IMR-90 (cell line): Measurements from ENCODE around the gene SF3B2. TPM values are rescaled to one million over a fixed set of nuclear protein-coding genes. Genes with fewer than 3 reads are reported as not detected.

Experiments
- ATAC-seq: fragments of 200-7000 bp; cut with Tn5 transposase; 2 replicates; pipeline ENCODE4 v1.9.1; 2020; ENCODE audit warnings: low read depth, mild to moderate bottlenecking, moderate library complexity
- BruUV-seq: library from RNA; stranded (reverse); fragments of 400-500 nt; replicated peaks from 2 replicates; lab custom pipeline; 2021; lab: Mats Ljungman, UMichigan
- CTCF ChIA-PET: fragments of 300-600 bp; formaldehyde crosslinking; extraction: SDS; loops from one replicate; lab custom pipeline; 2021; ENCODE audit warnings: antibody characterized with exemption; lab: Yijun Ruan, JAX
- POLR2A ChIA-PET: fragments of 300-600 bp; sonication (Branson Sonifier 250); formaldehyde crosslinking; loops from one replicate; lab custom pipeline; 2022; ENCODE audit warnings: antibody characterized with exemption; ENCODE audit not compliant: unreplicated experiment; lab: Charles Lee
- DNase-seq: peaks from one replicate; pipeline ENCODE4 v3.0.0; 2013
- H2AFZ ChIP-seq: replicated peaks from 2 replicates; pipeline ENCODE3; 2013; ENCODE audit warnings: low read length, mild to moderate bottlenecking; ENCODE audit not compliant: poor library complexity
- H2AK5ac ChIP-seq: 2 replicates; pipeline ENCODE4 v1.6.1; 2013; ENCODE audit warnings: low read depth, low read length, inconsistent platforms
- H2AK9ac ChIP-seq: replicated peaks from 2 replicates; pipeline ENCODE3; 2013; ENCODE audit warnings: mild to moderate bottlenecking, low read depth, low read length, moderate library complexity; ENCODE audit not compliant: poor library complexity
- H2BK120ac ChIP-seq: 2 replicates; pipeline ENCODE4 v1.6.1; 2013; ENCODE audit warnings: low read depth, low read length, inconsistent platforms
- H2BK15ac ChIP-seq: 3 replicates; pipeline ENCODE4 v1.6.1; 2013; ENCODE audit warnings: low read depth, low read length, inconsistent platforms
- H2BK20ac ChIP-seq: 2 replicates; pipeline ENCODE4 v1.6.1; 2013; ENCODE audit warnings: low read depth, mild to moderate bottlenecking, inconsistent platforms, low read length, moderate library complexity
- H2BK5ac ChIP-seq: 2 replicates; pipeline ENCODE4 v1.6.1; 2013; ENCODE audit warnings: mild to moderate bottlenecking, low read depth, low read length, inconsistent platforms; ENCODE audit not compliant: poor library complexity, severe bottlenecking
- H3K14ac ChIP-seq: replicated peaks from 2 replicates; pipeline ENCODE4 v1.6.1; 2013; ENCODE audit warnings: low read depth, low read length, inconsistent platforms
- H3K18ac ChIP-seq: 2 replicates; pipeline ENCODE4 v1.6.1; 2013; ENCODE audit warnings: low read depth, low read length, control low read depth
- H3K23ac ChIP-seq: 2 replicates; pipeline ENCODE4 v1.6.1; 2013; ENCODE audit warnings: low read depth, low read length, inconsistent platforms
- H3K27ac ChIP-seq: 2 replicates; pipeline ENCODE4 v1.5.1; 2013; ENCODE audit warnings: mild to moderate bottlenecking, control low read depth, low read length; ENCODE audit not compliant: insufficient read depth
- H3K27me3 ChIP-seq: 2 replicates; pipeline ENCODE4 v1.6.1; 2013; ENCODE audit warnings: low read length; ENCODE audit not compliant: control insufficient read depth, insufficient read depth
- H3K36me3 ChIP-seq: 2 replicates; pipeline ENCODE4 v1.6.1; 2013; ENCODE audit warnings: low read length, mixed read lengths; ENCODE audit not compliant: control insufficient read depth, insufficient read depth
- H3K4ac ChIP-seq: 2 replicates; pipeline ENCODE4 v1.6.1; 2013; ENCODE audit warnings: low read depth, low read length, inconsistent platforms
- H3K4me1 ChIP-seq: 2 replicates; pipeline ENCODE4 v1.6.1; 2013; ENCODE audit warnings: low read length, mixed read lengths; ENCODE audit not compliant: control insufficient read depth, insufficient read depth
- H3K4me2 ChIP-seq: 2 replicates; pipeline ENCODE4 v1.6.1; 2013; ENCODE audit warnings: low read depth, mild to moderate bottlenecking, control low read depth, low read length, moderate library complexity
- H3K4me3 ChIP-seq: 2 replicates; pipeline ENCODE4 v1.5.1; 2013; ENCODE audit warnings: low read depth, mild to moderate bottlenecking, control low read depth, low read length, moderate library complexity; ENCODE audit not compliant: insufficient read depth
- H3K56ac ChIP-seq: 2 replicates; pipeline ENCODE4 v1.6.1; 2013; ENCODE audit warnings: low read length, inconsistent platforms; ENCODE audit not compliant: insufficient read depth; ENCODE audit errors: extremely low read depth
- H3K79me1 ChIP-seq, 2 experiments: 2 replicates each; pipeline ENCODE4 v1.6.1; 2013; ENCODE audit warnings: low read length in 2 of 2, inconsistent platforms in 1 of 2, low read depth in 1 of 2
- H3K9ac ChIP-seq: 2 replicates; pipeline ENCODE4 v1.6.1; 2013; ENCODE audit warnings: low read depth, low read length, control low read depth
- H3K9me1 ChIP-seq: 2 replicates; pipeline ENCODE4 v1.6.1; 2013; ENCODE audit warnings: low read length, inconsistent platforms; ENCODE audit not compliant: insufficient read depth
- H3K9me3 ChIP-seq: 2 replicates; pipeline ENCODE4 v1.6.1; 2013; ENCODE audit warnings: low read length; ENCODE audit not compliant: control insufficient read depth, insufficient read depth
- H4K20me1 ChIP-seq: 2 replicates; pipeline ENCODE4 v1.6.1; 2013; ENCODE audit warnings: low read length, inconsistent platforms; ENCODE audit not compliant: insufficient read depth
- H4K5ac ChIP-seq: 2 replicates; pipeline ENCODE4 v1.6.1; 2013; ENCODE audit warnings: mild to moderate bottlenecking, low read depth, low read length, control low read depth
- H4K8ac ChIP-seq, 2 experiments: 2 replicates each; pipeline ENCODE4 v1.6.1; 2013; ENCODE audit warnings: low read depth in 2 of 2, low read length in 2 of 2, control low read depth in 1 of 2, inconsistent platforms in 1 of 2
- H4K91ac ChIP-seq: 2 replicates; pipeline ENCODE4 v1.6.1; 2013; ENCODE audit warnings: low read depth, low read length, inconsistent platforms; ENCODE audit not compliant: insufficient read depth
- RFX5 ChIP-seq: IDR thresholded peaks from 2 replicates; pipeline ENCODE4 v1.8.0; 2012; ENCODE audit warnings: low read depth, mild to moderate bottlenecking, low read length, moderate library complexity
- SMC3 ChIP-seq: fragments of 150-350 bp; IDR thresholded peaks from 2 replicates; pipeline ENCODE4 v1.6.1; 2016; ENCODE audit warnings: low read depth, mild to moderate bottlenecking, antibody characterized with exemption, low read length, moderate library complexity
- USF2 ChIP-seq: fragments of 150-350 bp; IDR thresholded peaks from 2 replicates; pipeline ENCODE4 v1.6.1; 2017; ENCODE audit warnings: mild to moderate bottlenecking, antibody characterized with exemption, low read length, low read depth
- WGBS, 2 experiments: methylation state at CpG; one replicate each; pipeline versions ENCODE4 v1.1.5 to v1.1.7; 2013; ENCODE audit warnings: missing lambda C conversion rate in 2 of 2; ENCODE audit not compliant: insufficient read length in 1 of 2; ENCODE audit errors: extremely low coverage in 2 of 2; 5-methylcytosine and 5-hydroxymethylcytosine counted together
- dilution Hi-C: fragments of 300-500 bp; cut with HindIII; formaldehyde crosslinking; loops from one replicate; pipeline ENCODE4 v1.14.3; 2018; ENCODE audit warnings: low sequenced_read_pairs; ENCODE audit not compliant: unreplicated experiment
- in situ Hi-C: fragments of 300-500 bp; cut with MboI; formaldehyde crosslinking; loops from 3 replicates; pipeline ENCODE4 v1.14.3; 2019; ENCODE audit warnings: low sequenced_read_pairs, inconsistent platforms, mixed read lengths
- intact Hi-C: fragments of 100-400 bp; cut with micrococcal nuclease; formaldehyde crosslinking; loops from 2 replicates; pipeline ENCODE4 v1.10.0; 2022
- polyA plus RNA-seq, 3 experiments: library from polyadenylated mRNA; depleted of rRNA; stranded (reverse); fragments of >200 nt; gene quantifications; 2 replicates each; pipeline ENCODE4 v1.2.3, GENCODE V29; 2012; ENCODE audit warnings: low replicate concordance in 1 of 3
- total RNA-seq: library from RNA; depleted of rRNA; stranded (reverse); fragments of >200 nt; gene quantifications from 2 replicates; pipeline ENCODE4 v1.2.3, GENCODE V29; 2012

Gene SF3B2
- total and polyA plus RNA-seq, 2 of the 4 experiments (the other 2 are of a cell fraction): 120 to 122 TPM

- TF ChIP-seq RFX5: no peak
Measured at GRCh38 chr11:66106786-66107599, 54.8 kb downstream of the SF3B2 start (continued).

DNA sequence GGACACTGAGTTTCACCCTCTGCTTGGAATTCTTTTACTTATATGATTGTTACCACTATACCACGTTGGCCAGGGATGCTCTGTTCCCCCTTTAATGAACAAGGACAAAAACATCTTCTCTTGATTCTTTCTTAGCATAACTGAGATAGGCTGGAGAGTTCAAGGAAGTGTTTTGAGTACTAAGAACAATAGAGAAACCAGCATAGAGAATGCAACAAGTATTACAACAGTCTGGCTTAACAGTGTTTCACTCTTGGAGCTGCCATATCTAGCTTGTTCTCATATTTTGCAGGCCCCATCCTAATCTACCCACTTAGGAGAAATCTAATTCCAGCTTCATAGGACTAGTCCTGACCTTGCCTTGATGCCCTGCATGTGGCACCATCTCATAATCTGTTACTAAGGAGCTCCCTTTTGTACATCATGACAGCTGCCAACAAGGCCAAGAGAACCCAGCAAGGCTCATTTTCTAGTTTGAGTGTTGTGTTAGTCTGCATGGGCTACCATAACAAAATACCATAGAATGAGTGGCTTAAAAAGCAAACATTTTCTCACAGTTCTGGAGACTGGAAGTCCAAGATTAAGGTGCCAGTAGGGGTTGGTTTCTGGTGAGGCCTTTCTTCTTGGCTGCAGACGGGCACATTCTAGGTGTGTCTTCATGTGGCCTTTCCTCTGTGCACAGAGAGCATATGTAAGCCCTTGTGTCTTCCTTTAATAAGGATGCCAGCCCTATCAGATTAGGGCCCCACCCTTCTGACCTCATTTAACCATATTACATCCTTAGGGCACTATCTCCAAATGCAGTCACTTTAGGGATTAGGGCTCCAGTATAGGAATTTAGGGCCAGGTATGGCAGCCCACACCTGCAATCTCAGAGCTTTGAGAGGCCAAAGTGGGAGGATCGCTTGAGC lies 55.7 kb downstream of the SF3B2 start:
- Histone ChIP-seq H3K23ac (no peak overlapping the region), H3K4me3 (no peak overlapping the region), H2BK15ac (no peak overlapping the region), H3K36me3 (no peaks in the 10 kb centered on the region), H3K27me3 (no peaks in the 10 kb centered on the region), H3K79me1 (peaks cover 56 to 73% of the 10 kb centered on the region in 2 experiments), H4K91ac (no peak overlapping the region), H3K9me1 (peaks cover 15% of the 10 kb centered on the region), H3K4me1 (peaks cover 13% of the 10 kb centered on the region), H2AK9ac (no peak overlapping the region), H2AFZ (no peak overlapping the region), H2BK20ac (no peak overlapping the region), H3K56ac (no peak overlapping the region), H3K9ac (no peak overlapping the region), H3K18ac (no peak overlapping the region; the same call in 1 of the 2 replicates), H3K4ac (no peak overlapping the region), H3K9me3 (no peaks in the 10 kb centered on the region), H4K20me1 (peaks cover 16% of the 10 kb centered on the region; the same call in 1 of the 2 replicates), H3K27ac (no peak overlapping the region), H2BK5ac (peak overlapping the region; percentile 14), H4K8ac (no peak overlapping the region), H2BK120ac (no peak overlapping the region), H4K5ac (no peak overlapping the region), H2AK5ac (no peak overlapping the region), H3K4me2 (no peak overlapping the region), H3K14ac (no peak overlapping the region)
- WGBS, 2 experiments: no CpG with 5 or more reads among the region's 3 CpGs
- TF ChIP-seq SMC3 (no peak), USF2 (no peak)
- dilution Hi-C loops (no loop called here), in situ Hi-C loops (no loop called here), intact Hi-C loops (no loop called here)
- no TSS peak for BruUV-seq
- POLR2A ChIA-PET: no interaction called here
- CTCF ChIA-PET: interaction anchor here (0.8 kb wide), 1 partner anchor 11 kb away, joined by 3 read pairs; no protein-coding TSS in a partner anchor
- DNase-seq (no peak), ATAC-seq (no peak)
